Measurements from ENCODE around the gene OR52N4.
"Not testable (repeated sequence)": the region's sequence is repeated elsewhere in the genome, so short reads cannot be mapped to it uniquely, and the experiment has no call there.

Gene OR52N4

GRCh38 chr11:5753943-5754342 lies at the start of gene OR52N4:
Gene OR52N4 (plus strand): TSS chr11:5754243. CDS start chr11:5754741, 498 bp downstream.
- Mint-ChIP-seq H3K4me3 (no peak within 1 kb of the TSS), H3K27ac (no peak within 1 kb of the TSS), H3K27me3 (ENCODE audit: low read depth) (peaks cover 3% of the 10 kb centered on the region), H3K9me3 (no peaks in the 10 kb centered on the region), H3K4me1 (ENCODE audit: low read depth) (no peaks in the 10 kb centered on the region), H3K36me3 (ENCODE audit: low read depth) (no peaks in the 10 kb centered on the region)

- H3K4me3 Mint-ChIP-seq: no peak overlapping the region
- no peaks in the 10 kb centered on the region for H3K27me3 Mint-ChIP-seq (ENCODE audit: low read depth)
- H3K9me3 Mint-ChIP-seq: no peaks in the 10 kb centered on the region
- H3K36me3 Mint-ChIP-seq (ENCODE audit: low read depth): peaks cover 63% of the 10 kb centered on the region
- peaks cover 24% of the 10 kb centered on the region for H3K4me1 Mint-ChIP-seq (ENCODE audit: low read depth)
- no peak overlapping the region for H3K27ac Mint-ChIP-seq
Observed at GRCh38 chr11:5705688-5706087, 48.4 kb upstream of the OR52N4 start.

GRCh38 chr11:5712507-5712906 lies 41.5 kb upstream of the OR52N4 start:
- Mint-ChIP-seq H3K27ac (no peak overlapping the region), H3K36me3 (ENCODE audit: low read depth) (peaks cover 37% of the 10 kb centered on the region), H3K4me3 (no peak overlapping the region), H3K9me3 (no peaks in the 10 kb centered on the region), H3K27me3 (ENCODE audit: low read depth) (no peaks in the 10 kb centered on the region), H3K4me1 (ENCODE audit: low read depth) (peaks cover 7% of the 10 kb centered on the region)

GRCh38 chr11:5713695-5714094 lies 40.3 kb upstream of the OR52N4 start:
- Mint-ChIP-seq H3K27me3 (ENCODE audit: low read depth) (no peaks in the 10 kb centered on the region), H3K9me3 (peaks cover 5% of the 10 kb centered on the region), H3K4me1 (ENCODE audit: low read depth) (peaks cover 4% of the 10 kb centered on the region), H3K36me3 (ENCODE audit: low read depth) (peaks cover 33% of the 10 kb centered on the region), H3K4me3 (no peak overlapping the region), H3K27ac (no peak overlapping the region)

- not testable (repeated sequence) for H3K9me3 Mint-ChIP-seq; H3K4me1 Mint-ChIP-seq (ENCODE audit: low read depth); H3K4me3 Mint-ChIP-seq; H3K27me3 Mint-ChIP-seq (ENCODE audit: low read depth)
- peak overlapping the region; percentile 11 for H3K27ac Mint-ChIP-seq
- peaks cover 31% of the 10 kb centered on the region for H3K36me3 Mint-ChIP-seq (ENCODE audit: low read depth)
Observed at GRCh38 chr11:5716518-5716917, 37.5 kb upstream of the OR52N4 start.

- Mint-ChIP-seq H3K27ac (no peak overlapping the region), H3K4me3 (no peak overlapping the region), H3K9me3 (peaks cover 5% of the 10 kb centered on the region), H3K4me1 (ENCODE audit: low read depth) (no peaks in the 10 kb centered on the region), H3K36me3 (ENCODE audit: low read depth) (peaks cover 20% of the 10 kb centered on the region), H3K27me3 (ENCODE audit: low read depth) (no peaks in the 10 kb centered on the region)
Observed at GRCh38 chr11:5719703-5720495, 34.1 kb upstream of the OR52N4 start.

- Mint-ChIP-seq H3K4me1 (ENCODE audit: low read depth) (no peaks in the 10 kb centered on the region), H3K4me3 (no peak overlapping the region), H3K9me3 (peaks cover 5% of the 10 kb centered on the region), H3K36me3 (ENCODE audit: low read depth) (peaks cover 18% of the 10 kb centered on the region), H3K27ac (no peak overlapping the region), H3K27me3 (ENCODE audit: low read depth) (no peaks in the 10 kb centered on the region)
Observed at GRCh38 chr11:5722622-5723021, 31.4 kb upstream of the OR52N4 start.

GRCh38 chr11:5726351-5726750 lies 27.7 kb upstream of the OR52N4 start:
- peaks cover 3% of the 10 kb centered on the region for H3K36me3 Mint-ChIP-seq (ENCODE audit: low read depth)
- no peaks in the 10 kb centered on the region for H3K4me1 Mint-ChIP-seq (ENCODE audit: low read depth)
- no peaks in the 10 kb centered on the region for H3K27me3 Mint-ChIP-seq (ENCODE audit: low read depth)
- H3K4me3 Mint-ChIP-seq: no peak overlapping the region
- no peaks in the 10 kb centered on the region for H3K9me3 Mint-ChIP-seq
- H3K27ac Mint-ChIP-seq: no peak overlapping the region

GRCh38 chr11:5727691-5728090 lies 26.4 kb upstream of the OR52N4 start:
- Mint-ChIP-seq H3K27me3 (ENCODE audit: low read depth) (no peaks in the 10 kb centered on the region), H3K36me3 (ENCODE audit: low read depth) (peaks cover 3% of the 10 kb centered on the region), H3K4me3 (no peak overlapping the region), H3K27ac (no peak overlapping the region), H3K9me3 (no peaks in the 10 kb centered on the region), H3K4me1 (ENCODE audit: low read depth) (no peaks in the 10 kb centered on the region)

GRCh38 chr11:5736396-5736795 lies 17.6 kb upstream of the OR52N4 start, which contains the start of gene OR56B1:
Gene OR56B1 (plus strand): TSS chr11:5736448. CDS start chr11:5736517, 69 bp downstream.
- peaks cover 1% of the 10 kb centered on the region for H3K36me3 Mint-ChIP-seq (ENCODE audit: low read depth)
- H3K9me3 Mint-ChIP-seq: peaks cover 15% of the 10 kb centered on the region
- peaks cover 5% of the 10 kb centered on the region for H3K27me3 Mint-ChIP-seq (ENCODE audit: low read depth)
- H3K4me3 Mint-ChIP-seq: no peak within 1 kb of the TSS
- H3K4me1 Mint-ChIP-seq (ENCODE audit: low read depth): no peaks in the 10 kb centered on the region
- no peak within 1 kb of the TSS for H3K27ac Mint-ChIP-seq

- Mint-ChIP-seq H3K4me1 (ENCODE audit: low read depth) (no peaks in the 10 kb centered on the region), H3K27ac (no peak overlapping the region), H3K4me3 (no peak overlapping the region), H3K36me3 (ENCODE audit: low read depth) (peaks cover 1% of the 10 kb centered on the region), H3K9me3 (peaks cover 20% of the 10 kb centered on the region), H3K27me3 (ENCODE audit: low read depth) (peaks cover 12% of the 10 kb centered on the region)
Observed at GRCh38 chr11:5737091-5737490, 17.0 kb upstream of the OR52N4 start.

GRCh38 chr11:5737670-5738392 lies 16.2 kb upstream of the OR52N4 start:
- no peak overlapping the region for H3K4me3 Mint-ChIP-seq

GRCh38 chr11:5738431-5738830 lies 15.6 kb upstream of the OR52N4 start:
- peaks cover 1% of the 10 kb centered on the region for H3K36me3 Mint-ChIP-seq (ENCODE audit: low read depth)
- H3K4me1 Mint-ChIP-seq (ENCODE audit: low read depth): no peaks in the 10 kb centered on the region
- H3K9me3 Mint-ChIP-seq: peaks cover 20% of the 10 kb centered on the region
- peaks cover 12% of the 10 kb centered on the region for H3K27me3 Mint-ChIP-seq (ENCODE audit: low read depth)
- no peak overlapping the region for H3K27ac Mint-ChIP-seq
- no peak overlapping the region for H3K4me3 Mint-ChIP-seq

More at GRCh38 chr11:5737670-5738392, 16.2 kb upstream of the OR52N4 start:
- H3K9me3 Mint-ChIP-seq: peaks cover 20% of the 10 kb centered on the region
- H3K36me3 Mint-ChIP-seq (ENCODE audit: low read depth): peaks cover 1% of the 10 kb centered on the region
- no peaks in the 10 kb centered on the region for H3K4me1 Mint-ChIP-seq (ENCODE audit: low read depth)
- no peak overlapping the region for H3K27ac Mint-ChIP-seq
- H3K27me3 Mint-ChIP-seq (ENCODE audit: low read depth): peaks cover 12% of the 10 kb centered on the region

- Mint-ChIP-seq H3K27me3 (ENCODE audit: low read depth) (peaks cover 5% of the 10 kb centered on the region), H3K36me3 (ENCODE audit: low read depth) (no peaks in the 10 kb centered on the region), H3K9me3 (peaks cover 3% of the 10 kb centered on the region), H3K27ac (no peak overlapping the region), H3K4me1 (ENCODE audit: low read depth) (no peaks in the 10 kb centered on the region), H3K4me3 (no peak overlapping the region)
Observed at GRCh38 chr11:5746614-5747013, 7.4 kb upstream of the OR52N4 start.

- H3K27me3 Mint-ChIP-seq (ENCODE audit: low read depth): no peaks in the 10 kb centered on the region
- no peak overlapping the region for H3K27ac Mint-ChIP-seq
- H3K36me3 Mint-ChIP-seq (ENCODE audit: low read depth): no peaks in the 10 kb centered on the region
- no peak overlapping the region for H3K4me3 Mint-ChIP-seq
- no peaks in the 10 kb centered on the region for H3K4me1 Mint-ChIP-seq (ENCODE audit: low read depth)
- H3K9me3 Mint-ChIP-seq: no peaks in the 10 kb centered on the region
Observed at GRCh38 chr11:5749836-5750235, 4.2 kb upstream of the OR52N4 start.
